Astrocyte of the spinal cord (primary cell): Measurements from ENCODE around the gene CDK16.

Experiments
- DNase-seq: peaks from one replicate; pipeline ENCODE4 v3.0.0; 2011; ENCODE audit warnings: low read depth, low spot score
- H3K4me3 ChIP-seq: 2 replicates; pipeline ENCODE4 v1.5.1; 2011; ENCODE audit warnings: low read depth, mild to moderate bottlenecking, low read length, moderate library complexity
- CTCF ChIP-seq: IDR thresholded peaks from 2 replicates; pipeline ENCODE4 v1.5.1; 2012; ENCODE audit warnings: low read depth, mild to moderate bottlenecking, low read length, inconsistent platforms
- in situ Hi-C: cut with HindIII; loops from 2 replicates; pipeline ENCODE4 v1.10.0; 2017; ENCODE audit warnings: low sequenced_read_pairs

CDK16 gene

GRCh38 chrX:47204970-47205369 is 13.5 kb upstream of the CDK16 start:
- H3K4me3 ChIP-seq: no peak overlapping the region
- in situ Hi-C loops: no loop called here
- DNase-seq: no peak
- TF ChIP-seq CTCF: peak; percentile 13

- TF ChIP-seq CTCF: no peak
- in situ Hi-C loops: no loop called here
- DNase-seq: peak; percentile 15
- H3K4me3 ChIP-seq: no peak overlapping the region
Observed at GRCh38 chrX:47206316-47206715, 12.2 kb upstream of the CDK16 start.

GRCh38 chrX:47208108-47208507 is 10.4 kb upstream of the CDK16 start:
- TF ChIP-seq CTCF: no peak
- H3K4me3 ChIP-seq: no peak overlapping the region
- no peak for DNase-seq
- in situ Hi-C loops: no loop called here

GRCh38 chrX:47209508-47210238 is 8.8 kb upstream of the CDK16 start:
- DNase-seq: no peak
- no peak overlapping the region for H3K4me3 ChIP-seq
- in situ Hi-C loops: no loop called here
- no peak for TF ChIP-seq CTCF

GRCh38 chrX:47210661-47211425 is 7.6 kb upstream of the CDK16 start:
- no peak for TF ChIP-seq CTCF
- no peak for DNase-seq
- in situ Hi-C loops: no loop called here
- no peak overlapping the region for H3K4me3 ChIP-seq

GRCh38 chrX:47212381-47213293 is 5.8 kb upstream of the CDK16 start:
- no peak for TF ChIP-seq CTCF
- H3K4me3 ChIP-seq: no peak overlapping the region
- DNase-seq: no peak
- in situ Hi-C loops: no loop called here
